ENCODE measurements around the gene ETS1.

ETS1 gene

DNA sequence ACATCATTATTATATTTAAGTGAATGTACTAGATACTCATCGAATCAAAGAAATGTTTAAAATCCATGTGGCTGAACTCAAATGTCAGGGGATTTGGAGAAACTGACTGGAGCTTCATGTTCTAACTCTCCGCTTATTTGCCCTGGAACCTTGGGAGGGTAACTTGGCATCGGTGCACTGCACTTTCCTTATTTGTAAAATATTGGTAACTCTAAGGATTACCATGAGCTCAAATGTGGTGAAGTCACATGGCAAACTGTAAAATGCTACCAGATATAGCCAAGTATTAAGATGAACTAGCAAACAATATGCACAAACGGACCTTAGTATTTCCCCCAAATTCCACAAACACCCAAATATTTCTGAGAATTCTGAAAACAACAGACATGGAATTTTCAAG lies 75.6 kb downstream of the ETS1 start:
- TF ChIP-seq, protein P1, sequence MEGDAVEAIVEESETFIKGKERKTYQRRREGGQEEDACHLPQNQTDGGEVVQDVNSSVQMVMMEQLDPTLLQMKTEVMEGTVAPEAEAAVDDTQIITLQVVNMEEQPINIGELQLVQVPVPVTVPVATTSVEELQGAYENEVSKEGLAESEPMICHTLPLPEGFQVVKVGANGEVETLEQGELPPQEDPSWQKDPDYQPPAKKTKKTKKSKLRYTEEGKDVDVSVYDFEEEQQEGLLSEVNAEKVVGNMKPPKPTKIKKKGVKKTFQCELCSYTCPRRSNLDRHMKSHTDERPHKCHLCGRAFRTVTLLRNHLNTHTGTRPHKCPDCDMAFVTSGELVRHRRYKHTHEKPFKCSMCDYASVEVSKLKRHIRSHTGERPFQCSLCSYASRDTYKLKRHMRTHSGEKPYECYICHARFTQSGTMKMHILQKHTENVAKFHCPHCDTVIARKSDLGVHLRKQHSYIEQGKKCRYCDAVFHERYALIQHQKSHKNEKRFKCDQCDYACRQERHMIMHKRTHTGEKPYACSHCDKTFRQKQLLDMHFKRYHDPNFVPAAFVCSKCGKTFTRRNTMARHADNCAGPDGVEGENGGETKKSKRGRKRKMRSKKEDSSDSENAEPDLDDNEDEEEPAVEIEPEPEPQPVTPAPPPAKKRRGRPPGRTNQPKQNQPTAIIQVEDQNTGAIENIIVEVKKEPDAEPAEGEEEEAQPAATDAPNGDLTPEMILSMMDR (IDR thresholded peaks at IDR 0.05; ENCODE audit: low read depth, low read length): no peak
- TF ChIP-seq, protein P2, sequence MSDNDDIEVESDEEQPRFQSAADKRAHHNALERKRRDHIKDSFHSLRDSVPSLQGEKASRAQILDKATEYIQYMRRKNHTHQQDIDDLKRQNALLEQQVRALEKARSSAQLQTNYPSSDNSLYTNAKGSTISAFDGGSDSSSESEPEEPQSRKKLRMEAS (IDR thresholded peaks at IDR 0.05; ENCODE audit: low read depth, low read length): no peak
- no peak for TF ChIP-seq MYC (IDR thresholded peaks at IDR 0.05; ENCODE audit: low read depth, low read length)
- no peak for TF ChIP-seq POLR2A (IDR thresholded peaks at IDR 0.05; ENCODE audit: extremely low read depth, insufficient read length)
- no peak for DNase-seq (ENCODE audit: low read depth)
- no peak overlapping the region for H3K4me3 ChIP-seq (ENCODE audit: low read depth, low read length)

DNA sequence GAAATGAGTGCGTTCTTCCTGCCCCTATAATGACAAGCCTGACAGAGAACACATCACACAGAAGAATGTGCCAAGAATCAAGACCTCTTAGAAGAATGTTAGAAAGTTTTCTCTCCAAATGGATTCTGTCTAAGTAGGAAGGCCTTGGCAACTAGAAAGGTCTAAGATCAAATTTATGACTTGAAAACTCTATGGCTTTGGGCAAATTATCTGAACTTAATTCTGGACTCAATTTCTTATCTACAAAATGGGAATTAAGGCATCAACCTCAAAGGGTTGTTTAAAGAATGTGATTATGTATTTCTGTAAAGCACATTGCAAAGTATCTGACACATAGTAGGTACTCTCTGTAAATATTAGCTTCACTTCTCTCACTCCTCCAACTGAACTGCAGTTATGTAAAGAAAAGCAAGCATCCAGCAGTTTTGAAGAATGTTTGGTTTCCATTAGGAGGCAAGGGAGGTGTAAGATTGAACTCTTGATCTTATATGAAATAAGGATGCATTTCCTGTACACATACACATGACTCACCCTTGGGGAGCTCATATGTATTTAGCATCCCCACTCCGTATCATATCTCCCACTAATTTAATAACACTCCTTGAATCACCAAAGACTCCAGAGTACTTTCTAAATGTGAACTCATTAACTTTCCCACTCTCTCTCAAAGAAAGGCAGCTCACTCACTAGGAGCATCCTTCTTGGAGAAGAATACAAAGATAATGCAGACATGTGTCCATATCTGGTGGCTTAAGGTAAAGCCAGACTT lies 77.6 kb downstream of the ETS1 start:
- TF ChIP-seq, protein P1 (IDR thresholded peaks at IDR 0.05; ENCODE audit: low read depth, low read length): no peak
- TF ChIP-seq MYC (IDR thresholded peaks at IDR 0.05; ENCODE audit: low read depth, low read length) (no peak), POLR2A (IDR thresholded peaks at IDR 0.05; ENCODE audit: extremely low read depth, insufficient read length) (no peak)
- TF ChIP-seq, protein P2 (IDR thresholded peaks at IDR 0.05; ENCODE audit: low read depth, low read length): no peak
- H3K4me3 ChIP-seq (ENCODE audit: low read depth, low read length): no peak overlapping the region
- no peak for DNase-seq (ENCODE audit: low read depth)

DNA sequence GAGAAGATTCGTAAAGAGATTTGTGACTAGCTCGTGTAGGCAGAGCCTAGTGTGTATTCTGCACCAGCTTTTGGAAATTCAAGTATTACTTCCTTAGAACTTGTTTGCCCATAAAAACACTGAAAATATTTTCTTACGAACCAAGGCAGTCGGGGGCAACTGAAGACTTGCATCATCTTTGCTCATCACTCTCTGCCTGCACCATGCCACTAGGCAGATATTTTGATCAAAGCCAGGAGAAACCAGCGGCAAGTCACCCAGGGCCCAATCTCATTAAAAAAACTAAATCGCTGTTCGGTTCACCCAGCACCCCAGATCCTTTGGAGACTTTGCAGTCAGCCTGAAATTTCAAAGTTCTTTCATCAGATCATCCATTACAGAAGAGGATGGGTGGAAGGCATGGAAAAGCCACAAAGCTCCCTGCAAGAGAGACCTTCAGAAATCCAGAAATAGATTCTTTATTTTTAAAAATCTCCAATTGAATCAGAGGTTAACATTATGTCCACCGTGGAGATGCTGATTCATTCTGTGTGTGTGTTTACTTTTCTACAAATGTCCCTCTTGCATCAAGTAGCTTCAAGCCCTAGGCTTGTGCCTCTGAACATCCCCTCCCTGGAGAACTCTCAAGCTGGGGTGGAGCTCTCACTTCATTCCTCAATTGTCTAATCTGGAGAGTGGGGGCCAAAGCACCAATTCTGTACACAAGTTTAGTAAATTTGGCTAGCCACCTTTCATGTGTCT lies 78.4 kb downstream of the ETS1 start:
- TF ChIP-seq MYC (IDR thresholded peaks at IDR 0.05; ENCODE audit: low read depth, low read length) (no peak), POLR2A (IDR thresholded peaks at IDR 0.05; ENCODE audit: extremely low read depth, insufficient read length) (no peak)
- TF ChIP-seq, protein P1 (IDR thresholded peaks at IDR 0.05; ENCODE audit: low read depth, low read length): no peak
- TF ChIP-seq, protein P2 (IDR thresholded peaks at IDR 0.05; ENCODE audit: low read depth, low read length): no peak
- DNase-seq (ENCODE audit: low read depth): no peak

DNA sequence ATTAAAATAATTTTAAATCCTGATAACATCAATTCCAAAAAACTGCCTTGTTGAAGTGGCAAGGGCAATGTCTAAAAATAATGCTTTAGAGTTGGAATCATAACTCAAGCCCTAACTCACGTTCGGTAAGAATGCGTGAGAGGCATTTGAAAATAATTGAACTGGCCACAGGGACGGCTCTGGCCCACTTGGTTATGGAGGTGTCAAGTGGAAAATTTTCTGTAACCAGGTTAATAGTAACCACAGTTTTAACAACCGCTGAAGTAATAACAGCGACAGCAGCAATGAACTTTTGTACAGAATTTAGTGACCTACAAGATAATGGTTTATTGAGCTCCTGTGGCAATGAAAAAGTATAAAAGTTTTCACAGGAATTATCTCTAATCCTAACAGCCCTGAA lies 79.4 kb downstream of the ETS1 start:
- DNase-seq (ENCODE audit: low read depth): no peak
- TF ChIP-seq, protein P2 (IDR thresholded peaks at IDR 0.05; ENCODE audit: low read depth, low read length): no peak
- TF ChIP-seq POLR2A (IDR thresholded peaks at IDR 0.05; ENCODE audit: extremely low read depth, insufficient read length): no peak
- TF ChIP-seq MYC (IDR thresholded peaks at IDR 0.05; ENCODE audit: low read depth, low read length): no peak
- TF ChIP-seq, protein P1 (IDR thresholded peaks at IDR 0.05; ENCODE audit: low read depth, low read length): no peak
- H3K4me3 ChIP-seq (ENCODE audit: low read depth, low read length): no peak overlapping the region

More for the DNA sequence above, 78.4 kb downstream of the ETS1 start:
- no peak overlapping the region for H3K4me3 ChIP-seq (ENCODE audit: low read depth, low read length)

DNA sequence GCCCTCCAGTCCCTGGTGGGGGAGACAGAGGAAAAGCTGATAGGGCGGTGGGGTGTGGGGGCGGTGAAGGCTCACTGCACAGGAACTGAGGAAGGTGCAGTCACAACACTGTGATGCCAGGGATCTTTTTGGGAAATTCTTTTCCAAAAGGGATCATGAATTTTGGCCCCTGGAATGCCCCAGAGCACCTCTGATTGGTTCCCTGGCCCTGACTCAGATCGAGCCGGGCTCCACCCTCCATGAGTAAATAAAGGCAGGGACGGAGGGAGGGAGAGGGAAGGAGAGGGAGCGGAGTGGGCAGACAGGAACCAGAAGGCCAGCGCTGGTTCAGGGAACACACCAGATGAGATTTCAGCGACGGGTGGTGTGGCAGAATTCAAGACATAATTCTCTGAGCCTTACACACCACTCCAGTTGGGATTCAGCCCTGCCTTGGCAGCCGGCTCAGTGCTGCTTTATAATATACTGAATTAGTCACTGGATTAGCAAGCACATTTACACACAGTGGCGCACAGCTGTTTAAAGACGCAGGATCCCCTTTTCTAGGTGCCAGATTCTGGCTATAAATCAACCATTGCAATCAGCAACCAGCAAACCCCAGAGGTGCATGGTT lies 80.3 kb downstream of the ETS1 start:
- H3K4me3 ChIP-seq (ENCODE audit: low read depth, low read length): no peak overlapping the region
- TF ChIP-seq POLR2A (IDR thresholded peaks at IDR 0.05; ENCODE audit: extremely low read depth, insufficient read length) (no peak), MYC (IDR thresholded peaks at IDR 0.05; ENCODE audit: low read depth, low read length) (no peak)
- TF ChIP-seq, protein P2 (IDR thresholded peaks at IDR 0.05; ENCODE audit: low read depth, low read length): no peak
- TF ChIP-seq, protein P1 (IDR thresholded peaks at IDR 0.05; ENCODE audit: low read depth, low read length): no peak
- no peak for DNase-seq (ENCODE audit: low read depth)
